SKM-1 treated with dmso at 0.1 percent for 144 hours (cell line): Measurements from ENCODE around the gene MRPL22.
A peak's percentile ranks its signal among the peaks of the same experiment; 100 is the strongest.
"Not testable (repeated sequence)": the region's sequence is repeated elsewhere in the genome, so short reads cannot be mapped to it uniquely, and the experiment has no call there.

ENCODE experiments used
- DNase-seq: peaks from one replicate; lab custom pipeline; 2025; ENCODE audit not compliant: unreplicated experiment; lab: John Stamatoyannopoulos, UW

Gene MRPL22

DNA sequence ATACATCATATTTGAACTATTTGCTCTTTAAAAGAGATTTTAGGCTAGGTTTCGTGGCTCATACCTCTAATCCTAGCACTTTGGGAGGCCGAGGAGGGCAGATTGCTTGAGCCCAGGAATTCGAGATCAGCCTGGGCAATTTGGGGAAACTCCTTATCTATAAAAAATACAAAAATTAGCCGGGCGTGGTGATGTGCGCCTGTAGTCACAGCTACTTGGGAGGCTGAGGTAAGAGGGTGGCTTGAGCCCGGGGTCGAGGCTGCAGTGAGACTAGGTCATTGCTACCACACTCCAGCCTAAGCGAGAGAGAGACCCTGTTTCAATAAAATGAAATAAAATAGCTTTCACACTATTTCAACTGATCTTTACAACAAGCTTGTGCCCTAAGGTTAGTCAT lies 500 bp upstream of the MRPL22 start:
- no peak for DNase-seq

GRCh38 chr5:154943527-154943926 lies 2.7 kb downstream of the MRPL22 start:
- no peak for DNase-seq

GRCh38 chr5:154944716-154945115 lies 3.8 kb downstream of the MRPL22 start:
- DNase-seq = no peak

- peak; percentile 32 for DNase-seq
Observed at GRCh38 chr5:154945695-154946301, 4.9 kb downstream of the MRPL22 start.

GRCh38 chr5:154947778-154948177 lies 6.9 kb downstream of the MRPL22 start:
- DNase-seq = no peak

GRCh38 chr5:154948313-154948712 lies 7.4 kb downstream of the MRPL22 start:
- no peak for DNase-seq

- DNase-seq = no peak
Observed at GRCh38 chr5:154949781-154950180, 8.9 kb downstream of the MRPL22 start.

DNA sequence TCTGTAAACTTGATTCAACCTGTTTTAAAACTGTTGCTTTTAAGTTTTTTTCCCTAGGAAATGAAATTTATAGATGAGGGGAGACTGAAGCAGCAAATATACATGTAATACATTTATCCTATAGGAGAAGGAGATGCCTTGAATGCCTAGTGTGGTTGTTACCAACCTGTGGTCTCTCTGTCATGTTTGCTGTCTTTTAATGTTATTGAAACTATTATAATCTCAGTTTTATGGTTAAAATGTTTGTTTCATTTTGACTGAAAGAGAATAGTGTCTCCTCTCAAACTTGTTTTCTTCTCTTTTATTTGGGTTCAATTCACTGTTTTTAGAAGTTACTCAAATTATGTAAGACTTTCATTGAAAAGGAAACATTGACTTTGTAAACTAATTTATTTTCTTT lies 15.8 kb downstream of the MRPL22 start:
- no peak for DNase-seq

- no peak for DNase-seq
Observed at GRCh38 chr5:154962494-154962893, 21.6 kb downstream of the MRPL22 start.

DNA sequence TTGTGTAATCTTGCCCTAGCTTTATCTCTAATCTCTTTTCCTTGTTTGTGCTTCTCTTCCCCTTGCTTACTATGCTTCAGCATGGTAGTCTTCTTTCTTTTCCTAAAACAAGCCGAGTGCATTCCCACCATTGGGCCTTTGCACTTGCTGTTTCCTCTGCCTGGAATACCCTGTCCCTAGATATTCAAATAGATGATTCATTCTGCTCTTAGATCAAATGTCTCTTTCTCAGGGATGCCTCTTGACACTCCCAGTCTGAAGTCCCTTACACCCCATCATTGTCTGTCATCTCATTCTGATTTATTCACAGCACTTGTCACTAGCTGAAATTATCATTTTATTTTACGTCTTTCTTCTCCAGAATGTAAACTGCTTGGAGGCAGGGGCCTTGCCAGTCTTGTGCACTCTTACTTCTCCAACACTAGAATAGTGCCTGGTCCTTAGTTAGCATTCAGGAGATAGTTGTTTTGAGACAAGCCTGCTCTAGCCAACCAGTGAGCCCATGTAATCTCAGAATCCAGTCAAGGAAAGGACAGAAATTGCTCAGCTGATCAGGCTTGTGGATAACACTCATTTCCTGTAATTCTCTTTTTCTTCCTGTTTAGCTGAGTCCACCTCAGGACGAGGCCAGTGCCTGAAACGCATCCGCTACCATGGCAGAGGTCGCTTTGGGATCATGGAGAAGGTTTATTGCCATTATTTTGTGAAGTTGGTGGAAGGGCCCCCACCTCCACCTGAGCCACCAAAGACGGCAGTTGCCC lies 25.4 kb downstream of the MRPL22 start:
- no peak for DNase-seq

DNA sequence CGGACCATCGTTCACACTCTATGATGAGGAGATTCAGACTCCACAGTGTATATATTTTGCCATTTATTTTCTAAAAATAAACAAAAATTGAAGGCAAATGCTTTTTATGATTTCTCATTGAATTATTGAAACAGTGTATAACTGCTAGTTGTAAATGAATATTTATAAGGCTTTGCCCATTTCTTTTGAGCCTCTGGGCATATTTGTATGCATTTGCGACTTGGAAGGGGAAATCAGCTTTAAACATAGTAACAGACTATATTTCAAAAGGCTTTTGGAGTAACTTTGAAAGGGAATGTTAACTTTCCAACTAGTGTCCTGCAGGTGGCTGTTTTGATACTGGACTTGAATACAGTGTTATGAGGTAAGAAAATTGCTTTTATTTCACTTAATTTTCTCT lies 26.0 kb downstream of the MRPL22 start:
- no peak for DNase-seq

GRCh38 chr5:154967421-154968024 lies 26.6 kb downstream of the MRPL22 start:
- no peak for DNase-seq

- no peak for DNase-seq
Observed at GRCh38 chr5:154968953-154969352, 28.1 kb downstream of the MRPL22 start.

DNA sequence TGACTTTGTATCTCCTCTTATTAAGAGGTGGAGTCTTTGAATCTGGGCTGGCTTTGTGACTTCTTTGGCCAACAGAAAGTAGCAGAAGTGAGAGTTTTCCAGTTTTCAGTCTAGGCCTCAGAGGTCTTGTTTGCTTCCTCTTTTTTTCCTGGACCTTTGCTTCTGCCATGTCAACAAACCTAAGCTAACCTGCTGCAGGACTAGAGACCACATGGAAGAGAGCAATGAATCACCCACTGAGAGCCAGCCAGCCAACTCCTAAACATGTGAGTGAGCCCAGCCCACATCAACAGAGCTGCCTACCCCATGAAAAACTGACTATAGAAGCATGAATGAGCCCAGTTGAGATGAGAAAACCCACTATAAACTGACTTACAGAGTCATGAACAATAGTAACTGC lies 29.9 kb downstream of the MRPL22 start:
- no peak for DNase-seq

DNA sequence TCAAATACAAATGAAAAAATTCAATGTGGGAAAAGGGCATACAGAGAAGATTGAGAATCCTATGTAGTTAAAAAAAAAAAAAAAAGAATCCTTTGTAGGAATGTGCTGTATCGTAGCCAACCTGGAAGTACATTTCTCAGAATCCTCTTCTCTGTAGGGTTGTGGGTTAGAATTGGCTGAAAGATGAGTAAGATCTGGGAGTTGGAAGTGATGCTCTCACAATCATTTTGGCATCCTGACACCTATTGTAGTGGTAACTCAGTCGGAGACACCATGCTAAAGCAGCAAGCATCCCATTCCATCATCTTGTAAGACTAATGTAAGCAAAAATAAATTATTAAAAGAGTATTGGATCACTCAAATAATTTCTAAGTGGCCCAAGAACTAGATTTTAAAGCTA lies 30.6 kb downstream of the MRPL22 start:
- no peak for DNase-seq

GRCh38 chr5:154972476-154973080 lies 31.7 kb downstream of the MRPL22 start:
- peak; percentile 13 for DNase-seq

GRCh38 chr5:154976082-154976481 lies 35.2 kb downstream of the MRPL22 start:
- not testable (repeated sequence) for DNase-seq

DNA sequence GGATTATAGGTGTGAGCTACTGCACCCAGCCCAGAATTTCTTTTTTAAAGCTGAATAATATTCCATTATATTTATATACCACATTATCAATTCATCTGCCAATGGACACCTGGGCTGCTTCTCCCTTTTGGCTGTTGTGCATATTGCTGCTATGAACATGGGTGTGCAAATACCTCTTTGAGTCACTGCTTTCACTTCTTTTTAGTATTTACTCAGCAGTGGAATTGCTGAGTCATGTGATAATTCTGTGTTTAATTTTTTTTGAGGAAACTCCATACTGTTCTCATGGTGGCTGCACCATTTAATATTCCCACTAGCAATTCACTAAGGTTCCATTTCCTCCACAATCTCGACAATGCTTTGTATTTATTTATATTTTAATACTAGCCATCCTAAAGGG lies 36.5 kb downstream of the MRPL22 start:
- no peak for DNase-seq

GRCh38 chr5:154978294-154978693 lies 37.4 kb downstream of the MRPL22 start:
- not testable (repeated sequence) for DNase-seq

- DNase-seq = no peak
Observed at GRCh38 chr5:154984946-154985516, 44.2 kb downstream of the MRPL22 start.

DNA sequence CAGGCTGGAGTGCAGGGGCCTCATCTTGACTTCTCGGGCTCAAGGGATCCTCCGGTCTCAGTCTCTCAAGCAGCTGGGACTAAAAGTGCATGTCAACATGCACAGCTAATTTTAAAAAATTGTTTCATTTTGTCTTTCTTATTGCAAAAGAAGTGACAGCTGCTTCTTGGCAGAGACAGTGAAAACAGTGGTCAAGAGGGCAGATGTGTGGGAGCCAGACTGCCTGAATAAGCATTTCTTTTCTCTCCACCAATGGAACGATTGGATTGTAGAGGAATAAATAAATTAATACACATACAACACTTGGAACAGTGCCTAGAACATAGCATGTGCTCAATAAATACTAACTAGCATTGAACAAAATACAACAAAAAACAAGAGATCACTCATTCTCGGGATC lies 45.3 kb downstream of the MRPL22 start:
- no peak for DNase-seq

DNA sequence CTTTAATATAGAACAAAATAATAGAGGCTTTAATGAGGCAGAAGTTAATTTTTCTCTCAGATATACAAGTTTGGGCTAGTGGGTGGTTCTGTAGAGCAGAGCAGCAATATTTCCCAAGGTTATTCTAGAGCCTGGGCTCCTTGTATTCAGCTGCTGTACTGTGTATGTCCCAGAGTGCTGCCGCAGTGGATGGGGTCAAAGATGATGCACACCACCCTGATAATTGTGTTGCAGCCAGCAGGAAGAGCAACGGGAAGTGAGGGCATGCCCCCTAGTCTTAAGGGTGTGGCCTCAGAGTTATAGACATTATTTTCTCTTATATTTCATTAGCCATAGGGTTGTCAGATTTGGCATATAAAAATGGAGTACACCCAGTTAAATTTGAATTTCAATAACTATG lies 48.8 kb downstream of the MRPL22 start:
- DNase-seq = no peak
